GM20431 (cell line): ENCODE measurements around the gene RAD9A.

Experiments used
- in situ Hi-C: fragments of 300-500 bp; cut with MseI, MboI; formaldehyde crosslinking; loops from one replicate; pipeline ENCODE4 v1.15.0; 2020; ENCODE audit warnings: low sequenced_read_pairs; ENCODE audit not compliant: unreplicated experiment

Gene RAD9A

DNA sequence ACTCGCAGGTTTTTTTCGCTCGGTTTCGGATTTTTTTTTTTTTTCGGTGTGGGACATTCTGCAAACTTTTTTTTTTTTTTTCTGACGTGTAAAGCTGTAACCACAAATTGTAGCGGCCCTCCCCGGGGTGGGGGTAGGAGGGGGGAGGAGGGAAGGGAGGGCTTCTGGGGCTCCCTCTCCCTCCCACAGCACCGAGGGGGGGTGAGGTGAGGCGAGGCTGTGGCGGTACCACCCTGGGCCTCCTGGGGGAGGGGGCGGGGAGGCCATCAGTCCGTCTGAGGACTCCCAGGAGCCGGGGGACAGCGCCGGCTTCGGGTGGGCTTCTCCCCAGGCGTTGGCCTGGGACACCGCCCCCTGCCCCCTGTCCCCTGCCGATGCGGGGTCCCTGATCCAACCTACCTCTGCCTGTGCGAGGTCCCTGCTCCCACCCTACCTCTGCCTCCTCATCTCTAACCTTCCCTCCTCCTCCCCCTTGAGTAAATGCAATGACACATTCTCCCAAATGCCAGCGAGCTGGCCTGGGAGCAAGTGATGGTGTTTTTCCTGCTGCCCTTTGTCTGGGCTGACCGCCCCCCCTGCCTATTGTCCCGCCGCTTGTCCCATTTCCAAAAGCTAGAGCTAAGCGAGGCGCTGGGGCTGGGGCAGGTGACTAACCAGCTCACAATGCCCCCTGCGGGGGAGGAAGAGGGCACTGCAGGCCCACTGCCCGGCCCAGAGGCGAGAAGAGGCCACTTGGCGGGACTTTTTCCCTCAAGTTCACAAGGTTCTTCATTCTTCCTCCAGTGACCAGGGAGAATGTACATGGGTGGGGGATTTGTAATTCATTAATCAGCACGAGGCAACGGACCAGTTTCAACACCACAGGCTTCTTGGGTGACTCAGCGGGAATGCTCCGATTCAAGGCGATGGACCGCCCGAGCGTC is 17.9 kb upstream of the RAD9A start:
- in situ Hi-C loops, result no loop called here

GRCh38 chr11:67374571-67375281 is 17.1 kb upstream of the RAD9A start:
- in situ Hi-C loops, result no loop called here

GRCh38 chr11:67375320-67376055 is 16.3 kb upstream of the RAD9A start:
- in situ Hi-C loops, result no loop called here

DNA sequence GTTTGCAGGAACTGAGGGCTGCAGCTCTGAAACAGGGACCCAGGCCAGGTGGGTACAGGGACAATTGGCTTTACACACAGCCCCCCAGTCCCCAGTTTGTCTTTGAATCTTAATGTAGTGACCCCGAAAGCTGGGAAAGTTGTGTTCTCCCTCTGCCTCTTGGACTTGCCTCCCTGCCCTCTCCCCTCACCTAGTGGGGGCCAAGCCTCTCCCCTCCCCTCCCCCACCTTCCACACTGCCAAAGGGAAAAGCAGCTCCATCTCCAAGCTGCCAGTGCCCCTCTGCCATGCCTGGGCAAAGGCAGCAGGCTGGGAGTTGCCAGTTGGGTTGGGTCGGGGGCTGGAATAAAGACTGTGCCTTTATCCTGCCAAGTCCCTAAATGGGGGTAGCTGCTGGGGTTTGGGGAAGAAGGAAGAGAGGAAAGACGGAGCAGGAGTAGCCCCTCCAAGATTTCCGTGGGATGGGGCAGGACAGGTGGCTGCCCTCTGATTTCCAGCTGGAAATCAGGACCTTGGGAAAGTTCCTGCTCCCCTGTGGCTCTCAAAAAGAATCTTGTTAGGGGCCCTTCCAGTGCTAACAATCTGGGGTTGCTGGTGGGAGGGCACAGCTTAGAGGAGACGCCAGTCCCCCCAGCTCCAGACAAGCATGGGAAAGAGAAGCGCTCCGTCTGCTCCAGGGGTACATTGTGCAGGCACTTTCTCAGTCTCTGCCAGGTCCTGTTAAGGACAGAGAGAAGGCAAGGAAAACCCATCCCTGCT is 15.5 kb upstream of the RAD9A start:
- in situ Hi-C loops, result no loop called here

GRCh38 chr11:67376873-67377808 is 14.6 kb upstream of the RAD9A start:
- in situ Hi-C loops, result no loop called here

DNA sequence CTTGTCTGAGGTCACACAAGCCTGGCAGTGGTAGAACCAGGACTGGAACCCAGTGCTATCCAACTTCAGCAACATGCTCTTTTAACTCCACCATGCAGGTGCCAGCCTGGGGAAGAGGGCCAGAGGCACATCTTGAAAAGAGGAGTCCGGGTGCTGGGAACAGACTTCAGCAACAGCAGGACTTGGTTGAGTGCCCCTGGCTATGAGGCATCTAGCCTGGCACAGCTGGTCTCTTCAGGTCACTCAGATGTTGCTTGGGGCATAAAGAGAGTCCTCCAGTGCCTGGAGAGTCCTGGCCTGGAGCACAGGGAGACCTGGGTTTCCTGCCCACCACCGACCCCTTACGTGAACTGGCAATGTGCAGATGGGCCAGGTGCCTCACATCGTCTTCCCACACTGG is 13.2 kb upstream of the RAD9A start:
- in situ Hi-C loops, result no loop called here

DNA sequence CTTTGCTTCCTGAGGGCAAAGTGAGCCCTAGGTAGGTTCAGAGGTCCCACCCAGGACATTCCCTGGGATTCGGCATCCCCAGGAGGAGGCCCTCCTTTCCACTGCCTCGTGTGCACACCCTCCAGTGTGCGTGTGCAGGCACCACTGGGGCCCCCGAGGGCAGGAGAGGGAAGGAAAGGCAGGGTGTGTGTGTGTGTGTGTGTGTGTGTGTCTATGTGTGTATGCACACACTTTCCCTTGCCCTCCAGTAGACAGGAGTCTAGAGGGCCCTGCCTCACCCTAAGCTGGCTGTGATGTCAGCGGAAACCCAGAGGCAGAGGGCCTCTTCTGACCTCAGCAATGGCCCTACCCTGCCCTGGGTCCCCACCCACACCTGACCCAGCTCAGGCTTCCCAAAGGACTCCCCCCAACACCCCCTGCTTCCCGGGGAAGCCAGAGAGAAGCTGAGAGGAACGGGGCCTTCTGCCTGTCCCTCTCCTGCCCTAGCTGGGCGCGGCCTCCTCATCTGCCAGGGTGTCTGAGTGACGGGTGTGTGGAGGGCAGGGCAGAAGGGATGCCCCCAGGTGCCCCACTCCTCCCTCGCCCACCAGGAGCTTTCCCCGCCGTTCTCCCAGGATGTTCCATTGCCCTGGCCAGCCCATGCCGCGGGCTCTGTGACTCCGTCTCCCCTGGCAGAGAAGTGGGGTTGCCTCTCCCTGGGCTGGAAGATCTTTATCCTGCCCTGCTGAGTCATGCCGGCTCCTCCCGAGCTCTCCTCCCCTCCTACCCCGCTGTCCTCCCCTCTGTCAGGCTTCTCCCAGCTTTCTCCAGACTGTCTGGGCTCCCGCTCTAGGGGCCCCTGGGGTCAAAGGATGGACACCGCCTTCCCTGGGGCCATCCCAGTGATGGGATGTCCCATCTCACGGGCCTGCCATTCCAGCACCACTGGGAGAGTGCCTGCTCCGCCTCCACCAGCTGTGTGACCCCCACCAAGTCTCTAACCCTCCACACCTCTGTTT is 12.4 kb upstream of the RAD9A start:
- in situ Hi-C loops, result no loop called here

DNA sequence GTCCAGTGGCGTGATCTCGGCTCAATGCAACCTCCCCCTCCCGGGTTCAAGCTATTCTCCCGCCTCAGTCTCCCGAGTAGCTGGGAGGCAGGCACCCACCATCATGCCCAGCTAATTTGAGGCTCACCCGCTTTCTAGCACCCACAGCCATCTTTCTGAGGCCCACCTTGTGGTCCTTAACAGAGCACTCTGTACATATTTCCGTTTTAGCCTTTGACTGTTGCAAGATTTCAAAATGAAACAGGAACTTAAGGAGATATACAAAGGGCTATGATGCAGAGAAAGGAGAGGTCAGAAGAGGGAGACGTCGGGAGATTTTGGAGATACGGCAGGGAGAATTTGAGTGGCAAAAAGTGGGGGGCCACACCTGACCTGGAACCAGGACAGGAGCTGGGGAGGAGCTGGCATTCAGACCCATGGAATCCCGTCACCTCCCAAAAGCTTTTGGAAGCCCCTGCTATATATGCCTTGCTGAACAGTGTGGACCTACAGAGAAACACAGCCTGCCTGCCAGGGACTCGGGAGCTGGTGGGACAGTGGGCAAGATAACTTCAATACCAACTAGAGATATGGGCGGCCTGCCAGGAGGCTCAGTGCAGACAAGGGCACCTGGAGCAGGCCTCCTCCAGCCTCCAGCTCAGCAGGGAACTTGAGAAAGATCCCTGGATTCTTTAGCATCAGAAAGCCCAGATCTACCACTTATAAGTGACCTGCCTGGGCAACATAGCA is 10.4 kb upstream of the RAD9A start:
- in situ Hi-C loops, result no loop called here

DNA sequence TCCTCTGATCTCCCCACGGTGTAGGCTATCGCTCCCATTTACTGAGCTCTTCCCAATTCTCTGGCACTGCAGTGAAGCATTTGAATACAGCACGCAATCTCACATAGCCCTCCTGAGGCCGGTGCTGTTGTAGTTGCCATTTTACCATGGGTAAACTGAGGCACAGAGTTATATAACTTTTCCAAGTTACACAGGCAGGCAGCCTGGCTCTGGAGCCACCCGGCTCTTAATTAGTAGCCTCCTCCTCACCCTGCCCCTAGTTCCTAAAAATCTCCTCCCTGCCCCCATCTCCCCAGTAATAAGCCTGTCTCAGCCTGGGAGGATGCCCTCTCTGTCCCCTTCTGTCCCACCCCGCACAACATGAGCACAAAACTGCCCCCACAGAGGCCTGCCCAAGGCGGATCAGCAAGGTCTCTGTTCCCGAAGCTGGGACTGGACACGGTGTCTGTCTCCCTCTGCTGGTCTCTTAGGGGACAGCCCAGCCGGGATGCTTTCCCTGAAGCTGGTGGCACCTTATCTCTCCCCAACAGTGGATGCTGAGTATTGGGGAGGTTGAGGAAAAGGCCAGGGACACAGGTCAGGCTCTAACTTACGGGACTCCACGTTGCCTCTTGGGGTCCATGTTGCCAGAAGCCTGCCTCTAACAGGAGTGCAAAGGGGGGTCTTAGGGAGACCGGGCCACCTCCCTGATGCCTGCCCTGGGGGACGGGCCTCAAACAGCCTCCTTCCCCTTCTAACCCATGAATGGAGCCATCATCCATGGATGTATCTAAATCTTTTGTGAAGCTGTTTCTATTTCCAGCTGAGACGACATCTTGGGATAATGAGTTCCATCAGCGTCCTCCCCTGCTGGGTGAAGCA is 9.3 kb upstream of the RAD9A start:
- in situ Hi-C loops, result no loop called here

- in situ Hi-C loops, result no loop called here
These were observed 6.9 kb upstream of the RAD9A start for GRCh38 chr11:67384851-67385366.

DNA sequence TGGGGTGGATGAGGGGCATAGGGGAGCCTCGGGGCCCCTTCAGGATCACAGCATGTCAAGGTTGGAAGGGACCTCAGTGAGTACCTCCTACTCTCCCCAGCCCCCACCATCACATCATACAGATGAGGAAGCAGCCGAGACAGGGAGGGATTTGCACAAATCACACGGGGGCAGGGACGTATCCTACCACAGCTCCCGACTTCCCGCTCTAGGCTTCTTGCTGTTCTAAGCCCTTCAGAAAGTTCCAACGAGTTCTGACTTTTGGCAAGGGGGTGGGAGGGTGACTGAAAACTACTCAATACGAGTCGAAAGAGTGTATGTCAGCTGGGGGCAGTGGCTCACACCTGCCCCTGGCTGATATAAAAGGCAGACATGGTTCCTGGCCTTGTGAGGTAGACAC is 4.7 kb upstream of the RAD9A start:
- in situ Hi-C loops, result no loop called here

GRCh38 chr11:67387518-67387917 is 4.3 kb upstream of the RAD9A start:
- in situ Hi-C loops, result no loop called here

DNA sequence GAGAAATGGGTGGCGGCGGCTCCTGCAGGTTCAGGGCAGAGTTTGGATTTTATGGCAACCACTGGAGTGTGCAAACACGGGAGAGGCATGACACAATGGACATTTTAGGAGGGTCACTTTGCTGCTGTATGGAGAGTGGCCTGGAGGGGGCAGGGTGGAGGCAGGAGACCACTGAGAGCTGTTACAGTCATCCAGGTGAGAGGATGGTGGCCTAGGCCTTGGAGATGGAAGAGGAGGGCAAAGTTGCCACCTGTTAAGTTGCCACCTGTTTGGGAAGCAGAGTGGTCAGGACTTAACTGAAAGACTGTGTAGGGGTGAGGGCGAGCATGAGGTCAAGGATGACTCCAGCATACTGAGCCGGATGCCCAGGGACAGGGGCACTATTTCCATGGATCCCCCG is 2.3 kb upstream of the RAD9A start:
- in situ Hi-C loops, result no loop called here

DNA sequence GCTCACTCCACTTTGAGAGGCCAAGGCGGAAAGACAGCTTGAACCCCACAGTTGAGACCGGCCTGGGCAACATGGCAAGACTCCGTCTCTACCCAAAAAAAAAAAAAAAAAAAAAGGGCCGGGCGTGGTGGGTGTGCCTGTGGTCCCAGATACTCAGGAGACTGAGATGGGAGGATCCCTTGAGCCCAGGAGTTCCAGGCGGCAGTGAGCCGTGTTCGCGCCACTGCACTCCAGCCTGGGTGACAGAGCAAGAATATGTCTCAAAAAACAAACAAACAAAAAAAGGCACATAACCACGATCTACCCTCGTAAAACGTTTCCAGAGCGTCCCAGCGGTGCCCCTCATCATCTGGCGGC is 861 bp upstream of the RAD9A start:
- in situ Hi-C loops, result no loop called here

- in situ Hi-C loops, result no loop called here
These were observed 463 bp downstream of the RAD9A start for GRCh38 chr11:67392183-67392715.

GRCh38 chr11:67393437-67393836 is 1.7 kb downstream of the RAD9A start:
- in situ Hi-C loops, result no loop called here
